PFSK-1 (cell line): ENCODE results near the gene PGAM5.

Experiments used
- FOXP2 ChIP-seq: optimal IDR thresholded peaks from 2 replicates; pipeline ENCODE3; 2011; ENCODE audit warnings: borderline replicate concordance, control low read depth, inconsistent platforms; ENCODE audit not compliant: insufficient read depth; ENCODE audit errors: extremely low read length, extremely low read depth
- POLR2AphosphoS5 ChIP-seq: IDR thresholded peaks from 2 replicates; pipeline ENCODE4 v1.6.1; 2012; ENCODE audit warnings: low read depth, mild to moderate bottlenecking, control low read depth, low read length, moderate library complexity
- SIN3A ChIP-seq: IDR thresholded peaks from 2 replicates; pipeline ENCODE4 v1.6.1; 2012; ENCODE audit warnings: mild to moderate bottlenecking, low read length, moderate library complexity, borderline replicate concordance; ENCODE audit not compliant: insufficient read depth
- TAF1 ChIP-seq: IDR thresholded peaks from 2 replicates; pipeline ENCODE4 v1.6.1; 2012; ENCODE audit warnings: low read length, control low read depth, borderline replicate concordance; ENCODE audit not compliant: insufficient read depth
- TF ChIP-seq, protein P1 (sequence below), 2 experiments: IDR thresholded peaks; 2 replicates each; pipeline versions ENCODE4 v1.6.1 to v1.8.0; 2011 to 2012; ENCODE audit warnings: low read depth in 2 of 2, low read length in 2 of 2, control low read depth in 1 of 2, inconsistent platforms in 1 of 2, mild to moderate bottlenecking in 1 of 2, moderate library complexity in 1 of 2; ENCODE audit not compliant: insufficient read depth in 1 of 2

The PGAM5 gene

DNA sequence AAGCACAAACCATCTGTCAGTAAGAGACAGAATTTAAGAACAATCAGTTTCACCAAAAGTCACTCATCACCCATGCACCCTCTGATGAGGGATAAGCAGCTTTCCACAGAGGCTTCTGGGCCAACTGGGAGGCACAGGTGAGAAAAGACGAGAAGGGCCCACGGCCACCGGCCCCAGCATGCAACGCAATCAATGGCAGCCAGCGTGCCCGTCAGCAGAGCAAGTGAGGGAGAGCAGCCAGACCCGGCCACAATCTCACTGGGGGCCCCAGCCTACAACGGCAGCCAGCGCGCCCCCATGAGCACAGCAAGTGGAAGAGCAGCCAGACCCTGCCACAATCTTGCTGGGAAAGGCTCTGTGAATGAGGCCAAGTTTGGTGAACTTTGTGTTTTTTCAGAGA, 37.7 kb downstream of the PGAM5 start:
- TF ChIP-seq SIN3A, result no peak
- TF ChIP-seq TAF1, result no peak
- no peak for TF ChIP-seq POLR2AphosphoS5
- TF ChIP-seq FOXP2, result no peak
- TF ChIP-seq, protein P1, sequence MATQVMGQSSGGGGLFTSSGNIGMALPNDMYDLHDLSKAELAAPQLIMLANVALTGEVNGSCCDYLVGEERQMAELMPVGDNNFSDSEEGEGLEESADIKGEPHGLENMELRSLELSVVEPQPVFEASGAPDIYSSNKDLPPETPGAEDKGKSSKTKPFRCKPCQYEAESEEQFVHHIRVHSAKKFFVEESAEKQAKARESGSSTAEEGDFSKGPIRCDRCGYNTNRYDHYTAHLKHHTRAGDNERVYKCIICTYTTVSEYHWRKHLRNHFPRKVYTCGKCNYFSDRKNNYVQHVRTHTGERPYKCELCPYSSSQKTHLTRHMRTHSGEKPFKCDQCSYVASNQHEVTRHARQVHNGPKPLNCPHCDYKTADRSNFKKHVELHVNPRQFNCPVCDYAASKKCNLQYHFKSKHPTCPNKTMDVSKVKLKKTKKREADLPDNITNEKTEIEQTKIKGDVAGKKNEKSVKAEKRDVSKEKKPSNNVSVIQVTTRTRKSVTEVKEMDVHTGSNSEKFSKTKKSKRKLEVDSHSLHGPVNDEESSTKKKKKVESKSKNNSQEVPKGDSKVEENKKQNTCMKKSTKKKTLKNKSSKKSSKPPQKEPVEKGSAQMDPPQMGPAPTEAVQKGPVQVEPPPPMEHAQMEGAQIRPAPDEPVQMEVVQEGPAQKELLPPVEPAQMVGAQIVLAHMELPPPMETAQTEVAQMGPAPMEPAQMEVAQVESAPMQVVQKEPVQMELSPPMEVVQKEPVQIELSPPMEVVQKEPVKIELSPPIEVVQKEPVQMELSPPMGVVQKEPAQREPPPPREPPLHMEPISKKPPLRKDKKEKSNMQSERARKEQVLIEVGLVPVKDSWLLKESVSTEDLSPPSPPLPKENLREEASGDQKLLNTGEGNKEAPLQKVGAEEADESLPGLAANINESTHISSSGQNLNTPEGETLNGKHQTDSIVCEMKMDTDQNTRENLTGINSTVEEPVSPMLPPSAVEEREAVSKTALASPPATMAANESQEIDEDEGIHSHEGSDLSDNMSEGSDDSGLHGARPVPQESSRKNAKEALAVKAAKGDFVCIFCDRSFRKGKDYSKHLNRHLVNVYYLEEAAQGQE (IDR thresholded peaks at IDR 0.05; ENCODE audit: insufficient read depth in 1 of 2, low read depth in 2 of 2, low read length in 2 of 2), result no peak

DNA sequence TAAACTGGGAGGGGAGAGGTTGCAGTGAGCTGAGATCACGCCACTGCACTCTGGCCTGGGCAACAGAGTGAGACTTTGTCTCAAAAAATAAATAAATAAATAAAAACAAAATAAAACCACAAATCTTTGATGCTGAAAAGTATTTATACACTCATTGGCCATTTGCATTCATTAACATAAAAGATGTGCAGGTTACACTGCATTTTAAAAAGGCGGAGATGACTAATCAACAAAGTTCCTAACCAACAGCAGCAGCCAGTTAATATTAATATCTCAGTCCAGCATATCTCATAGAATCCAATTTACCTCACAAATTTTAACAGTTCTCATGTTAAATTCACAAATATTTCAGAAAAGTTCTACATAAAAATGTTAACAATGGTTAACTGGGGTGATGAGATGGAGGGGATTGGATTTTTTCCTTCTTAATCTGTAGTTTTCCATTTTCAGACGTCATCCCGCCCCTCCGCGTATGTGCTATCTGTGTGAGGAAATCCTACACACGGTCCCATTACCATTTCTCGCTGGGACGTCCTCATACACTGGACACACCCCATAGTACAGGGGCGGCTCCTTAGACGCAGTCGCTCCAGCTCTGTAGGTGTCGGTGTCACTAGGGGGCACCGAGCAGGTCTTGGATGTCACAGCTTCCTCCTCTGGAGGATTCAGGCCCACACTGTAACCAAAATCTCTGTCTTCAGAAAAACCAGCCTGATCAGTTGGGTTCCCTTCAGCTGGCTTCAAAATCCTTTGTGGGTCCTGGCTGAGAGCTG, 43.7 kb downstream of the PGAM5 start:
- no peak for TF ChIP-seq POLR2AphosphoS5
- TF ChIP-seq, protein P1 (IDR thresholded peaks at IDR 0.05; ENCODE audit: insufficient read depth in 1 of 2, low read depth in 2 of 2, low read length in 2 of 2), result no peak
- no peak for TF ChIP-seq TAF1

DNA sequence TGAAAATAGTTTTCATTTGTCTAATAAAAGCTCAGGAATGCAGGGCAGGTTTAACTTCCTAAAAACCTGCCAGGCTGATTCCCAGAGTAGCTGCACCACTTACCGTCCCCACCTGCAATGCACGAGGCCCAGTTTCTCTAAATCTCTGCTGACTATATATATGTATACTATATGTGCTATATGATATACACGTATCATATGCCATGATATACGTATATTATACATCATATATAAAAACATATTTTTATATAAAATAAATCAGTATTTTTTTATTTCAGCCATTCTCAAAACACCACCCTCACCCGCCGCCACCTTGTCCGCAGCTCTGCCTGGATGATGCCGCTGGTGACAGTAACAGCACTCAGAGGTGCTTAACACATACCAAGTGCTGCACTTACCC, 48.7 kb downstream of the PGAM5 start:
- TF ChIP-seq TAF1, result no peak
- no peak for TF ChIP-seq SIN3A
- TF ChIP-seq FOXP2, result no peak
- TF ChIP-seq POLR2AphosphoS5, result no peak

DNA sequence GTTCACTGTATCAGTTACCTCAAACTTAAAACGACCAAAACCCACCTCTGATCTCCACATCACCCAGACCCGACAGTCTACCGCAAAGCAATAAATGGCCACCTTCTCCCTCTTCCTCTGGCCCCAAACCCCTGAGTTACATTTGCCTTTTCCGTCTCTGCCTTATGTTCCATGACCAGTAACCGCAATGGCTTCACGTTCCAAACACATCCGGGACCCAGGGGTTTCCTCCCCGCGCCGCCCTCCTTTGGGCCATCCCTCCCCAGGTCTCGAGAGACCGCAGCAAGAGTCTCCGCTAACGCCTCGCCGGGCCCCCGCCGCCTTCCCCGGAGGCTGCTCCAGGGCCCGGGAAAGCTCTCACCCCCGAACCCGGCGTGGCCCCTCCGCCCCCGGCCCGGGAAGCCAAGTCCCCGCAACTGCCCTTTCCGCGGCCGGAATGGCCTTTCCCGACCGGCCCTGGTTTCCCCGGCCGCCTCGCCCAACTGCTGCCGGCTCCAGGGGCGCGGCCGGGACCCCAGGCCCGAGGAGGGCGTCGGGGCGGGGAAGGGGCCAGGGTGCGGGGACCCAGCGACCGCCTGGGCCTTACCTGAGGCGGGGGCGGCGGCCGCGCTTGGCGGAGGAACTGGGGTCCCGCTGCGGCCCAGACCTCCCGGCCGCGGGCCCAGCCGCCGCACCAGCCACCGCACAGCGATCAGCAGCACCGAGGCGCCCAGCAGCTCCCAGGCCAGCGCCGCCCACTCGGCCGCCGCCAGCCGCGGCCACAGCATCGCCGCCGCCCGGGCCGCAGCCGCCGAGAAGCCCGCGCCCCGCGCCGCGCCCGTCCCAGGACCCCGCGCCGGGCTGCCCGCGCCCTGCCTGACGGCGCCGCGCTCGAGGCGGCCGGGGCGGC, 50.6 kb downstream of the PGAM5 start, which contains the start of gene ANKLE2:
Gene ANKLE2 (minus strand): TSS at position 801 of the 889 bp plus-strand sequence. CDS start 34 bp downstream, at position 767.
- TF ChIP-seq SIN3A, result no peak
- TF ChIP-seq, protein P1 (IDR thresholded peaks at IDR 0.05; ENCODE audit: insufficient read depth in 1 of 2, low read depth in 2 of 2, low read length in 2 of 2), result no peak
- 0 out of 2 replicates have a peak, but pooled peaks have one; percentile 4 for TF ChIP-seq TAF1
- TF ChIP-seq FOXP2, result peak; percentile 52
- no peak for TF ChIP-seq POLR2AphosphoS5

DNA sequence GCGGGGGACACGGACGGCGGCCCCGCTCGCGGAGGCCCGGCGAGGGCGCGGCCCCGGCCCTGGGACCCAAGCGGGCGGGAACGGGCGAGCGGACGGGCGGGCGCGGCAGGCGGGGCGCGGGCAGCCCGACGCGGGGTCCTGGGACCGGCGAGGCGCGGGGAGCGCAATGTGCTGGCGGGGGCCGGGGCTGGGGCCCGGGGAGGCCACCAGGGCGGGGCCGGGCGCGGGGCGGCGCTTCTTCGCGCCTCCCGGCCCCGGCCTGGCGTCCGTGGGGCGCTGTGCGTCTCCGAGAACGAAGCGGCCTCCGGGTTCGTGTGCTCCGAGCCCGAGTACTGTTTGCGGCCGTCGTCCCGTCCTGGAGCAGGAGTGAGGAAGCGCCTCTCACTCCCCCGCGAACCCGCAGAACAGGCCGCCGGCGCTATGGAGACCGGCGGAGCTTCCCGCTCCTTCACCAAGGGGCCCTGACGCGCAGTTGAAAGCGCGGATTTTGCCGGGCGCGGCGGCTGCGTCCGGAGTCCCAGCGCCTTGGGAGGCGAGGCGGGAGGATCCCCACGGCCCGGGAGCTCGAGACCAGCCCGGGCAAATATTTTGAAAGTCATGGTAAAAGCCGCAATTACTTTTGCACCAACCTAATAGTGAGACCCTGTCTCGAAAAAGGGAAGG, 51.4 kb downstream of the PGAM5 start:
- TF ChIP-seq TAF1 (peak; percentile 65; the same call in 1 of the 2 replicates), POLR2AphosphoS5 (peak; percentile 70), FOXP2 (peak; percentile 25), SIN3A (0 out of 2 replicates have a peak, but pooled peaks have one; percentile 36)
- TF ChIP-seq, protein P1 (IDR thresholded peaks at IDR 0.05; ENCODE audit: insufficient read depth in 1 of 2, low read depth in 2 of 2, low read length in 2 of 2), result 0 out of 4 replicates have a peak, but pooled peaks of 1 of the 2 experiments have one; percentile 11
